ENCODE results near the gene HIRA. TPM values are rescaled to one million over a fixed set of nuclear protein-coding genes. Genes with fewer than 3 reads are reported as not detected.

The HIRA gene
- total and polyA plus RNA-seq, 2 experiments from 2014 or later: 9.4 to 58.3 TPM

DNA sequence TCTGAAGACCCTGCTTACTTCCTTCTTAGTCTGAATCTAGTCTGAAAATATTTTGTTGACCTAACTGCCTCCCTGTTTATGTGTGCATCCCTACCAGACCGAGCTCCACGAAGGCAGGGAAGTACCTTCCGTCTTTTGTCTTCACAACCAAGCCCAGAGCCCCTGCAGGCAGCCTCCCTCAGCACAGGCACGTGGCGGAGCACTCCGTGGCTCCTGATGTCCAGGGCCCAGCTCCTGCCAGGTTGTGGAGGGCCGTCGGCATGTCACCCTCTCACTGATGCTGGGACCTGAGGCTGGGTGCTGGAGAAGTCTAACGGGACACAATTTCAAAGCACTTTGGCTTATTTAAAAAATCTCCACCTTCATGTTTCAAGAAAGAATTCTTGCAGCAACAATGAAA, 80.6 kb downstream of the HIRA start:
- Mint-ChIP-seq H3K27ac (no peak overlapping the region), H3K27me3 (ENCODE audit: insufficient read depth, low read depth, poor library complexity) (peaks cover 6% of the 10 kb centered on the region), H3K9me3 (peaks cover 2% of the 10 kb centered on the region), H3K4me1 (no peaks in the 10 kb centered on the region), H3K4me3 (no peak overlapping the region), H3K36me3 (ENCODE audit: low read depth) (peaks cover 78% of the 10 kb centered on the region)
- Histone ChIP-seq H3K79me2 (replicated peaks; ENCODE audit: insufficient read depth) (no peaks in the 10 kb centered on the region; the same call in 1 of the 2 replicates), H3K4me1 (ENCODE audit: insufficient read depth) (no peaks in the 10 kb centered on the region), H3K27ac (ENCODE audit: low read depth) (no peak overlapping the region), H4K20me1 (replicated peaks; ENCODE audit: insufficient read depth) (peaks cover 7% of the 10 kb centered on the region; the same call in 1 of the 2 replicates), H3K27me3 (ENCODE audit: insufficient read depth) (no peaks in the 10 kb centered on the region), H3K9me2 (ENCODE audit: insufficient read depth) (no peaks in the 10 kb centered on the region), H3K4me3 (no peak overlapping the region), H3F3A (replicated peaks; ENCODE audit: low read depth) (no peaks in the 10 kb centered on the region), H2AFZ (no peak overlapping the region), H3K4me2 (no peak overlapping the region), H3K36me3 (ENCODE audit: insufficient read depth) (peaks cover 38% of the 10 kb centered on the region)
- ATAC-seq: no peak
- TF ChIP-seq CREB1 (CRISPR knock-in tag; IDR thresholded peaks at IDR 0.05; ENCODE audit: low read depth): no peak
- no peak for TF ChIP-seq EZH2 (IDR thresholded peaks at IDR 0.05; ENCODE audit: low read depth, unreplicated experiment)
- no peak for TF ChIP-seq NANOG (IDR thresholded peaks at IDR 0.05; ENCODE audit: borderline replicate concordance)
- TF ChIP-seq, protein P1, sequence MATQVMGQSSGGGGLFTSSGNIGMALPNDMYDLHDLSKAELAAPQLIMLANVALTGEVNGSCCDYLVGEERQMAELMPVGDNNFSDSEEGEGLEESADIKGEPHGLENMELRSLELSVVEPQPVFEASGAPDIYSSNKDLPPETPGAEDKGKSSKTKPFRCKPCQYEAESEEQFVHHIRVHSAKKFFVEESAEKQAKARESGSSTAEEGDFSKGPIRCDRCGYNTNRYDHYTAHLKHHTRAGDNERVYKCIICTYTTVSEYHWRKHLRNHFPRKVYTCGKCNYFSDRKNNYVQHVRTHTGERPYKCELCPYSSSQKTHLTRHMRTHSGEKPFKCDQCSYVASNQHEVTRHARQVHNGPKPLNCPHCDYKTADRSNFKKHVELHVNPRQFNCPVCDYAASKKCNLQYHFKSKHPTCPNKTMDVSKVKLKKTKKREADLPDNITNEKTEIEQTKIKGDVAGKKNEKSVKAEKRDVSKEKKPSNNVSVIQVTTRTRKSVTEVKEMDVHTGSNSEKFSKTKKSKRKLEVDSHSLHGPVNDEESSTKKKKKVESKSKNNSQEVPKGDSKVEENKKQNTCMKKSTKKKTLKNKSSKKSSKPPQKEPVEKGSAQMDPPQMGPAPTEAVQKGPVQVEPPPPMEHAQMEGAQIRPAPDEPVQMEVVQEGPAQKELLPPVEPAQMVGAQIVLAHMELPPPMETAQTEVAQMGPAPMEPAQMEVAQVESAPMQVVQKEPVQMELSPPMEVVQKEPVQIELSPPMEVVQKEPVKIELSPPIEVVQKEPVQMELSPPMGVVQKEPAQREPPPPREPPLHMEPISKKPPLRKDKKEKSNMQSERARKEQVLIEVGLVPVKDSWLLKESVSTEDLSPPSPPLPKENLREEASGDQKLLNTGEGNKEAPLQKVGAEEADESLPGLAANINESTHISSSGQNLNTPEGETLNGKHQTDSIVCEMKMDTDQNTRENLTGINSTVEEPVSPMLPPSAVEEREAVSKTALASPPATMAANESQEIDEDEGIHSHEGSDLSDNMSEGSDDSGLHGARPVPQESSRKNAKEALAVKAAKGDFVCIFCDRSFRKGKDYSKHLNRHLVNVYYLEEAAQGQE (IDR thresholded peaks at IDR 0.05; ENCODE audit: unreplicated experiment): no peak
- TF ChIP-seq, protein P2, sequence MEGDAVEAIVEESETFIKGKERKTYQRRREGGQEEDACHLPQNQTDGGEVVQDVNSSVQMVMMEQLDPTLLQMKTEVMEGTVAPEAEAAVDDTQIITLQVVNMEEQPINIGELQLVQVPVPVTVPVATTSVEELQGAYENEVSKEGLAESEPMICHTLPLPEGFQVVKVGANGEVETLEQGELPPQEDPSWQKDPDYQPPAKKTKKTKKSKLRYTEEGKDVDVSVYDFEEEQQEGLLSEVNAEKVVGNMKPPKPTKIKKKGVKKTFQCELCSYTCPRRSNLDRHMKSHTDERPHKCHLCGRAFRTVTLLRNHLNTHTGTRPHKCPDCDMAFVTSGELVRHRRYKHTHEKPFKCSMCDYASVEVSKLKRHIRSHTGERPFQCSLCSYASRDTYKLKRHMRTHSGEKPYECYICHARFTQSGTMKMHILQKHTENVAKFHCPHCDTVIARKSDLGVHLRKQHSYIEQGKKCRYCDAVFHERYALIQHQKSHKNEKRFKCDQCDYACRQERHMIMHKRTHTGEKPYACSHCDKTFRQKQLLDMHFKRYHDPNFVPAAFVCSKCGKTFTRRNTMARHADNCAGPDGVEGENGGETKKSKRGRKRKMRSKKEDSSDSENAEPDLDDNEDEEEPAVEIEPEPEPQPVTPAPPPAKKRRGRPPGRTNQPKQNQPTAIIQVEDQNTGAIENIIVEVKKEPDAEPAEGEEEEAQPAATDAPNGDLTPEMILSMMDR (conservative IDR thresholded peaks at IDR 0.05; ENCODE audit: low read depth in 2 of 2): no peak
- TF ChIP-seq, protein P3, sequence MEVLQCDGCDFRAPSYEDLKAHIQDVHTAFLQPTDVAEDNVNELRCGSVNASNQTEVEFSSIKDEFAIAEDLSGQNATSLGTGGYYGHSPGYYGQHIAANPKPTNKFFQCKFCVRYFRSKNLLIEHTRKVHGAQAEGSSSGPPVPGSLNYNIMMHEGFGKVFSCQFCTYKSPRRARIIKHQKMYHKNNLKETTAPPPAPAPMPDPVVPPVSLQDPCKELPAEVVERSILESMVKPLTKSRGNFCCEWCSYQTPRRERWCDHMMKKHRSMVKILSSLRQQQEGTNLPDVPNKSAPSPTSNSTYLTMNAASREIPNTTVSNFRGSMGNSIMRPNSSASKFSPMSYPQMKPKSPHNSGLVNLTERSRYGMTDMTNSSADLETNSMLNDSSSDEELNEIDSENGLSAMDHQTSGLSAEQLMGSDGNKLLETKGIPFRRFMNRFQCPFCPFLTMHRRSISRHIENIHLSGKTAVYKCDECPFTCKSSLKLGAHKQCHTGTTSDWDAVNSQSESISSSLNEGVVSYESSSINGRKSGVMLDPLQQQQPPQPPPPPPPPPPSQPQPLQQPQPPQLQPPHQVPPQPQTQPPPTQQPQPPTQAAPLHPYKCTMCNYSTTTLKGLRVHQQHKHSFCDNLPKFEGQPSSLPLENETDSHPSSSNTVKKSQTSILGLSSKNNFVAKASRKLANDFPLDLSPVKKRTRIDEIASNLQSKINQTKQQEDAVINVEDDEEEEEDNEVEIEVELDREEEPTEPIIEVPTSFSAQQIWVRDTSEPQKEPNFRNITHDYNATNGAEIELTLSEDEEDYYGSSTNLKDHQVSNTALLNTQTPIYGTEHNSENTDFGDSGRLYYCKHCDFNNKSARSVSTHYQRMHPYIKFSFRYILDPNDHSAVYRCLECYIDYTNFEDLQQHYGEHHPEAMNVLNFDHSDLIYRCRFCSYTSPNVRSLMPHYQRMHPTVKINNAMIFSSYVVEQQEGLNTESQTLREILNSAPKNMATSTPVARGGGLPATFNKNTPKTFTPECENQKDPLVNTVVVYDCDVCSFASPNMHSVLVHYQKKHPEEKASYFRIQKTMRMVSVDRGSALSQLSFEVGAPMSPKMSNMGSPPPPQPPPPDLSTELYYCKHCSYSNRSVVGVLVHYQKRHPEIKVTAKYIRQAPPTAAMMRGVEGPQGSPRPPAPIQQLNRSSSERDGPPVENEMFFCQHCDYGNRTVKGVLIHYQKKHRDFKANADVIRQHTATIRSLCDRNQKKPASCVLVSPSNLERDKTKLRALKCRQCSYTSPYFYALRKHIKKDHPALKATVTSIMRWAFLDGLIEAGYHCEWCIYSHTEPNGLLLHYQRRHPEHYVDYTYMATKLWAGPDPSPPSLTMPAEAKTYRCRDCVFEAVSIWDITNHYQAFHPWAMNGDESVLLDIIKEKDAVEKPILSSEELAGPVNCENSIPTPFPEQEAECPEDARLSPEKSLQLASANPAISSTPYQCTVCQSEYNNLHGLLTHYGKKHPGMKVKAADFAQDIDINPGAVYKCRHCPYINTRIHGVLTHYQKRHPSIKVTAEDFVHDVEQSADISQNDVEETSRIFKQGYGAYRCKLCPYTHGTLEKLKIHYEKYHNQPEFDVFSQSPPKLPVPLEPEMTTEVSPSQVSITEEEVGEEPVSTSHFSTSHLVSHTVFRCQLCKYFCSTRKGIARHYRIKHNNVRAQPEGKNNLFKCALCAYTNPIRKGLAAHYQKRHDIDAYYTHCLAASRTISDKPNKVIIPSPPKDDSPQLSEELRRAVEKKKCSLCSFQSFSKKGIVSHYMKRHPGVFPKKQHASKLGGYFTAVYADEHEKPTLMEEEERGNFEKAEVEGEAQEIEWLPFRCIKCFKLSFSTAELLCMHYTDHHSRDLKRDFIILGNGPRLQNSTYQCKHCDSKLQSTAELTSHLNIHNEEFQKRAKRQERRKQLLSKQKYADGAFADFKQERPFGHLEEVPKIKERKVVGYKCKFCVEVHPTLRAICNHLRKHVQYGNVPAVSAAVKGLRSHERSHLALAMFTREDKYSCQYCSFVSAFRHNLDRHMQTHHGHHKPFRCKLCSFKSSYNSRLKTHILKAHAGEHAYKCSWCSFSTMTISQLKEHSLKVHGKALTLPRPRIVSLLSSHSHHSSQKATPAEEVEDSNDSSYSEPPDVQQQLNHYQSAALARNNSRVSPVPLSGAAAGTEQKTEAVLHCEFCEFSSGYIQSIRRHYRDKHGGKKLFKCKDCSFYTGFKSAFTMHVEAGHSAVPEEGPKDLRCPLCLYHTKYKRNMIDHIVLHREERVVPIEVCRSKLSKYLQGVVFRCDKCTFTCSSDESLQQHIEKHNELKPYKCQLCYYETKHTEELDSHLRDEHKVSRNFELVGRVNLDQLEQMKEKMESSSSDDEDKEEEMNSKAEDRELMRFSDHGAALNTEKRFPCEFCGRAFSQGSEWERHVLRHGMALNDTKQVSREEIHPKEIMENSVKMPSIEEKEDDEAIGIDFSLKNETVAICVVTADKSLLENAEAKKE (CRISPR knock-in tag; IDR thresholded peaks at IDR 0.05): no peak
- no peak for TF ChIP-seq POLR2AphosphoS5 (IDR thresholded peaks at IDR 0.05; ENCODE audit: low read depth)
- TF ChIP-seq, protein P4, sequence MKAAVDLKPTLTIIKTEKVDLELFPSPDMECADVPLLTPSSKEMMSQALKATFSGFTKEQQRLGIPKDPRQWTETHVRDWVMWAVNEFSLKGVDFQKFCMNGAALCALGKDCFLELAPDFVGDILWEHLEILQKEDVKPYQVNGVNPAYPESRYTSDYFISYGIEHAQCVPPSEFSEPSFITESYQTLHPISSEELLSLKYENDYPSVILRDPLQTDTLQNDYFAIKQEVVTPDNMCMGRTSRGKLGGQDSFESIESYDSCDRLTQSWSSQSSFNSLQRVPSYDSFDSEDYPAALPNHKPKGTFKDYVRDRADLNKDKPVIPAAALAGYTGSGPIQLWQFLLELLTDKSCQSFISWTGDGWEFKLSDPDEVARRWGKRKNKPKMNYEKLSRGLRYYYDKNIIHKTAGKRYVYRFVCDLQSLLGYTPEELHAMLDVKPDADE (IDR thresholded peaks at IDR 0.05): no peak
- TF ChIP-seq ZNF331 (CRISPR knock-in tag; IDR thresholded peaks at IDR 0.05; ENCODE audit: low read depth): no peak
- TF ChIP-seq EZH2phosphoT487 (IDR thresholded peaks at IDR 0.05; ENCODE audit: unreplicated experiment): no peak
- TF ChIP-seq JUNB (IDR thresholded peaks at IDR 0.05; ENCODE audit: unreplicated experiment): no peak
- TF ChIP-seq ZNF114 (CRISPR knock-in tag; IDR thresholded peaks at IDR 0.05): no peak
- TF ChIP-seq STAT1 (IDR thresholded peaks at IDR 0.05; ENCODE audit: unreplicated experiment): no peak
- DNase-seq (ENCODE audit: low spot score): no peak
